ENCODE measurements around the gene FGL2.
"Not testable (repeated sequence)": the region's sequence is repeated elsewhere in the genome, so short reads cannot be mapped to it uniquely, and the experiment has no call there.

FGL2 gene, protein sequence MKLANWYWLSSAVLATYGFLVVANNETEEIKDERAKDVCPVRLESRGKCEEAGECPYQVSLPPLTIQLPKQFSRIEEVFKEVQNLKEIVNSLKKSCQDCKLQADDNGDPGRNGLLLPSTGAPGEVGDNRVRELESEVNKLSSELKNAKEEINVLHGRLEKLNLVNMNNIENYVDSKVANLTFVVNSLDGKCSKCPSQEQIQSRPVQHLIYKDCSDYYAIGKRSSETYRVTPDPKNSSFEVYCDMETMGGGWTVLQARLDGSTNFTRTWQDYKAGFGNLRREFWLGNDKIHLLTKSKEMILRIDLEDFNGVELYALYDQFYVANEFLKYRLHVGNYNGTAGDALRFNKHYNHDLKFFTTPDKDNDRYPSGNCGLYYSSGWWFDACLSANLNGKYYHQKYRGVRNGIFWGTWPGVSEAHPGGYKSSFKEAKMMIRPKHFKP

GRCh38 chr7:77199013-77199966, at the start of gene FGL2:
FGL2 (minus strand) TSS chr7:77199819; CDS start chr7:77199793, 26 bp downstream.
- DNase-seq, result no peak

- no peak for DNase-seq
These were observed 48.5 kb upstream of the FGL2 start for GRCh38 chr7:77248154-77248553.

- no peak for DNase-seq
These were observed 47.7 kb upstream of the FGL2 start for GRCh38 chr7:77247206-77247850.

DNA sequence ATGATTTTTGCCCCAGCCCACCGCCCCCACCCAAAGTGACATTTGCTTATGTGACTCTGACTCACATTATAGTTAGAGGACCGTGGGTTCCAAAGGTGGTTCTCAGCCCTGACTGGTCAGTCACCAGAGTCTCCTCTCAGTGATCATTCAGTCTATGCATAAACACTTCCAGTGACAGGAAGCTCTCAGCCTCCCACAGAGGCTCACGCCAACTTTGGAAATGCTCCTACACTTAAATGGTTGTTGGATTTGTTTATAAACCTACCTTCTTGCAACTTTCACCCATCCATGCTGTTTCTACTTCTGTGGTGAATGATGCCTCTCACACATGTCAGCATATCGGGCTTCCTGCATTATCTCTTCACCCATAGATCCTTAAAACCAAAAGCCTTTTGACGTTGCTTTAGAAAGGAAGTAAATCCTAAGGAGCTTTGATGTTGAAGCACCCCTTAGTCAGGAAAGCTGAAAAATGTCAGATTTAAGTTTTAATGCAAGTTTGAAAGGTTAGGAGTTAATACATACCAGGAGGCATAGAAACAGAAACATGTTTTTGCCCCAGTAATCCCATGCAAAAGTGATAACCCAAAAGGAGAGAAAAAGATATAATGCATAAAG, 46.5 kb upstream of the FGL2 start:
- no peak for DNase-seq

- no peak for DNase-seq
These were observed 45.6 kb upstream of the FGL2 start for GRCh38 chr7:77245015-77245755.

- no peak for DNase-seq
These were observed 44.8 kb upstream of the FGL2 start for GRCh38 chr7:77244222-77244934.

DNA sequence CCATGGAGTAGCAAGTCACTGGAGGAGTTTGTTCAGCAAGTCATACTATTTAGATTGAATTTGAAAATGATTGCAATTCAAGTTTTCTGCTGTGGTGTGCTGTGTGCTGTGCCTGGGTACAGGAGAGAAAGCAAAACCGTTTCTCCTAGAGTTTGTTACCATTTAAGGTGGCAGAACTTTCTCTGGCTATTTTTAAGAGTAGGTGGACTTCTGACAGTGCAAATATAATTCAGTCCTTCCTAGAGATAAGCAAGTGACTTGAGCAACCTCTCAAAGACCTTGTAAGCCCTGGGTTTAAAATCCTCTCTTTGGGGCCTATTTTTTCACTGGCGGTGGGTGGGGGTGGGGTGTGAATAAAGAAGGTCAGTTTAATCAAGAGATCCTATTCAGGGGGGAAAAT, 42.9 kb upstream of the FGL2 start:
- no peak for DNase-seq

GRCh38 chr7:77242068-77242467, 42.4 kb upstream of the FGL2 start:
- no peak for DNase-seq

GRCh38 chr7:77239471-77239870, 39.9 kb upstream of the FGL2 start:
- DNase-seq, result no peak

DNA sequence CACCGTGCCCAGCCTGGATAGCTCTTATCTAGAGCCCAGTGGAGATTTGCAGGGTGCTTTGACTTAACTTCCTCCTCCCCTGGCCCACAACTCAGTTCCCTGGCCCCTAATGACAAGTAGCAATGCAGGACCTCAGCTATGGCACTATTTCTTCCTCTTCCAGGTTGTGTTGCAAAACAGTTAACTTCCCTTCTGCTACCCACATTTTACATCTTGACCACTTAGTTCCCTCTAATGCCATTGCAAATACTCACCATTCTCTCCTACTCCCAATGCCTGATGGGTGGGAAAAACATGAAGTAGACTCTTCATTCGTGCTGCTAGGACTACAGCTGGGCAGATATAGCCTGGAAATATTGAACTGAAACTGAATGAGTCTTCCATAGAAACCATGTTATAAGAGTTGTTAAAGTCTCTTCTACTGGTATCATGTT, 39.1 kb upstream of the FGL2 start:
- no peak for DNase-seq

DNA sequence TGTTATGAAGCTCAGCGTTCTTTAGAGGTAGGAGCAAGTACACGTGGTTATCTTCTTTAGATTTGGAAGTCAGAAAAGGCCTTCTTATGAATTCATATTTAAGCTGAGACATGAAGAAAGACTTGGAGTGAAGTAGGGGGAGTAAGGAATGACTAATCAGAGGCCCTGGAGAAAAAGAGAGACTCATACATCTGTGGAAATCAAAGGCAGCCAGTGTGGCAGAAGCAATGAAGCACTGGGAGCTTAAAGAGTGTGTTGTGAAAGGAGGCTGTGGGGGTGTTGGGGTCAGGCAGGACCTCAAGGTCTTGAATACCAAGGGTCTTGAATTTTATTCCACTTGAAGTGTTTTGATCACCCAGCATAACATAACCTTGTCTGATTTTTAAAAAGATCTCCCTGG, 35.7 kb upstream of the FGL2 start:
- no peak for DNase-seq

- DNase-seq, result no peak
These were observed 32.8 kb upstream of the FGL2 start for GRCh38 chr7:77232467-77232866.

DNA sequence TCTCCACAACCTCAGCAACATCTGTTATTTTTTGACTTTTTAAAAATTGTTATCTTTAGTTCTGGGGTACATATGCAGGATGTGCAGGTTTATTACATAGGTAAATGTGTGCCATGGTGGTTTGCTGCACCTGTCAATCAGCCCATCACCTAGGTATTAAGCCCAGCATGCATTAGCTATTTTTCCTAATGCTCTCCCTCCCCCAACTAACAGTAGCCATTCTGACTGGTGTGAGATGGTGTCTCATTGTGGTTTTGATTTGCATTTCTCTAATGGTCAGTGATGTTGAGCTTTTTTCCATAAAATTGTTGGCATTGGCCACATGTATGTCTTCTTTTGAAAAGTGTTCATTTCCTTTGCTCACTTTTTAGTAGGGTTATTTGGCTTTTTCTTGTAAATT, 29.2 kb upstream of the FGL2 start:
- not testable (repeated sequence) for DNase-seq

DNA sequence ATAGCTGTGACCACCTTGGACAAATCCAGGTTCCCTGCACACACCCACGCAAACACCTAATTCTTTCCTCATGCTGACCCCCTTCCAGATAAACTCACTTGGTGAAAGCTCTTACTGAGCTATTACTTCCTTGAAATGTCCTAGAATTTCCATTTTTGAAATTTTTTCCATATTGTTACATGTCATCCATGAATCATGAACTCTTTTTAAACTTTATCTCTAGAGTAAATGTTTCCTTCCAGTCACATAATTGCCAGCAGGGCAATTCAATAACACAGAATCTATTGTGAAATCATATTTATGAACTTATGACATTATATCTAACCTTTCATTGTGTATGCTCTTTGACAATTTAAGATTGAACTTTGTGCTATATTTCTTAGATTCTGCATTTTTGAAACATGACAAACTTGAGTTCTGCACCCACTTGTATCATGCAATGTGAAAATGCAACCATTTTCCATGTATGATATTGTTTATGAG, 26.8 kb upstream of the FGL2 start:
- DNase-seq, result no peak

- DNase-seq, result no peak
These were observed 23.6 kb upstream of the FGL2 start for GRCh38 chr7:77223261-77223660.

DNA sequence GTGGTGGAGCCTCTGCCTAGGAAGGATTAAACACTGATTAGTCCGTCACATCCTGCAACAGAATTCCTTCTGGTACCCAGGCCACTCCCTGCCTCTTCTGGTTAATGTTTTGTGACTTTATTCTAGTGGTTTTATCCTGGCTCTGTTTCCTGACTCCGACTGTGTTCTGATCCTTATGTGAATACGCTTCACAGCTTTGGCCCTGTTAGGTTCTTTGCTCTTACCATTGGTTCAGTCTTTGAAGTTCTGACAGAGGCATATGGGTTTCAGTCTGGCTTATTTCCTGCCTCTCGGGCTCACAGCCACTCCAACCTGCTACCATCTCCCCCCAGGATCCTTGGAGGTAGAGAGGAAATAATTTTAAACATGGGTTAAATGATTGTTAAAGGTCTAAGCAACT, 23.2 kb upstream of the FGL2 start:
- DNase-seq, result no peak

DNA sequence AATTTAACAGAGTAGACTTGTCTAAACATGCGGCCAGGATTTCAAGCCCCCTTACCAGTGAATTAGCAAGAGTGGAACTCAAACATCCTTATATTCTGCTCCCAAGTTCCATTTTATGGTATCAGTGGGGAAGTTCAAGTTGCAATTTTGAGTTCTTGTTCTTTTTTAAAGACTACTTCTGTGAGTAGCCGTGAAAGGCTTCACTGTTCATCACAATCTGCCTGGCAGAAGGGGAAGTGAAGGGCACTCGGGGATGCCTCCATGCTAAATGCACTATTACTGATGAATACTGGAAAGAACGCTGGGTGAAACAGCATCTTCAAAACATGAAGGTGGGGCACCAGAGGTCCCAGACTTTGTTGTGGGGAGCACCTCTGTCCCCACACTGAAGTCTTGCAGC, 22.4 kb upstream of the FGL2 start:
- no peak for DNase-seq

DNA sequence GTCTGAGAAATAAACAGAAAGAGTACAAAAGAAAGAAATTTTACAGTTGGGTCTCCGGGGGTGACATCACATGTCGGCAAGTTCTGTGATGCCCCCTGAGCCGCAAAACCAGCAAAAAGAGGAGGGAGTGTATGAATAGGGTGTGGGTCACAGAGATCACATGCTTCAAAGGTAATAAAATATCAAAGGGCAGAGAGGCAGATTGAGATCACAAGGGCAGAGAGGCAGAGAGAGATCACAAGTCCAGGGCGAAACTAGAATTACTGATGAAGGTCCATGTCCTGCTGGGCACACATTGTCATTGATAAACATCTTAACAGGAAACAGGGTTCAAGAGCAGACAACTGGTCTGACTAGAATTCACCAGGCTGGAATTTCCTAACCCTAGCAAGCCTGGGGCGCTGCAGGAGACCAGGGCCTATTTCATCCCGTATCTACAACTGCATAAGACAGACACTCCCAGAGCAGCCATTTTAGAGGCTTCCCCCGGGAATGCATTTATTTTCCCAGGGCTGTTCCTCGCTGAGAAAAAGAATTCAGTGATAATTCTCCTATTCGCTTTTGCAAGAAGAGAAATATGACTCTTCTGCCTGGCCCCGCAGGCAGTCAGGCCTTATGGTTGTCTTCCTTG, 20.2 kb upstream of the FGL2 start:
- DNase-seq, result not testable (repeated sequence)

DNA sequence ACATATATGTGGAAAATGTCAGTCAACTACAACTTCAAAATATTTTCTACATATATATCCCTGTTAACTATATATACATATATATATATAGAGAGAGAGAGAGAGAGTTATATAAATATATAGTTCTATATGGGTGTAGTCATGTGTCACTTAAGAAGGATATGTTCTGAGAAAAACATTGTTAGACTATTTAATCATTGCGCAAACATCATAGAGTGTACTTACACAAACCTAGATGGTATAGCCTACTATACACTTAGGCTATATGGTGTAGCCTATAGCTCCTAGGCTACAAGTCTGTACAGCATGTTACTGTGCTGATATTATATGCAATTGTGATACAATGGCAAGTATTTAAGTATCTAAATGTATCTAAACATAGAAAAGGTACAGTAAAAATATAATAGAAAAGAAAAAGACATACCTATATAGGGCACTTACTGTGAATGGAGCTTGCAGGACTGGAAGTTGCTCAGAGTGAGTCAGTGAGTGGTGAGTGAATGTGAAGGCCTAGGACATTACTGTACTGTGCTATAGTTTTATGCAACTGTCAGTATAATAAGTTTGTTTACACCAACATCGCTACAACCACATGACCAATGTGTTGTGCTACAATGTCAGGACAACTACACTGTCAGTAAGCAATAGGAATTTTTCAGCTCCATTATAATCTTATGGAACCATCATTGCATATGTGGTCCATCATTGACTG, 18.0 kb upstream of the FGL2 start:
- no peak for DNase-seq
